ENCODE results near the gene MTMR6. TPM values are rescaled to one million over a fixed set of nuclear protein-coding genes. Genes with fewer than 3 reads are reported as not detected.

MTMR6 gene
- total RNA-seq, 1 donor from 2014 or later = 19.7 TPM

DNA sequence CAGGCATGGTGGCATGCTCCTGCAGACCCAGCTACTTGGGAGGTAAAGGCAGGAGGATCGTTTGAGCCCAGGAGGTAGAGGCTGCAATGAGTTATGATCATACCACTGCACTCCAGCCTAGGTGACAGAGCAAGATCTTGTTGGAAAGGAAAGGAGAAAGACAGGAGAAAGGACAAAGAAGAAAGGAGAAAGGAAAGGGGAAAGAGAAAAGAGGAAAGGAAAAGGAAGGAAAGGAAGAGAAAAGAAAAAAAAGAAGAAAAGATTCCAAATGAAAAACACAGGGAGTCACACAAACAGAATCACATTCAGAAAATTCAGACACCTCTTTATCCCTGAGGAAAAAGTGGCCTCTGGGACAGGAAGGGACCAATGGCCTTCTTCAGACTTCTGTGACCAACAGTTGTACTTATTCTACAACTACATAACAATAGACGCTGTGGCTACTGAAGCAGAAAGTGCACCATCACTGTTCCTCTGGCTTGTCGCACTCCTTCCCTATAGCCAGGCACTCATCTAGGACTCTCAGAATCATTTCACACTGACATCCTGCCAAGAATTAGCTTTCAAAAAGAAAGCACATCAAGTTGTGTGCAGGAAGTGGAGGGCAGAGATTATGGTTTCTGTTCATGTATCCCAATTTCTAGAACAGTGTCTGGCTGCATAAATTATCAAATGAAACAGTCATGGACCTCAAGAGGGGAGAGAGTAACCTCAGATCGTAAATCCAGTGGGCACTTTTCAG is 5.9 kb downstream of the MTMR6 start:
- intact Hi-C loops (cut with micrococcal nuclease) = loop anchor here (10.0 kb wide), 1 partner anchor 1907 kb away; no protein-coding TSS in a partner anchor

DNA sequence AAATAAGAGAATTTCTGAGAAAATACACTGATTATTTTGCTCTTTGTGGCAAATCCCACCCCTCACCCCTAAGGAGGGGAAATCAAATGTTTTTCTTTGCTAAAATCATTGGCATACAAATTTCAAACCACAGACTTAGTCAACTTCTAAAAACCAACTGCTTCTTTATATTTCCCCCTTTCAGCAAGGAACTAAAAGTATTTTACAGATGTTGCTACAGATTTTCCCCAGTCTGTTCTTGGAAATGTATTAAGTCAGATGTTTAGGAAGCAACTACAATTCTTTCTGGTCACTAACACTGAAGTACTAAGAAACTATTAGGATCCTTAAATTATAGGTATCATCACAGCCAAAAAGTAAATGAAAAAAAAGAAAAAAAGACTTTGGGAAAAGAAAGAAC is 6.9 kb downstream of the MTMR6 start:
- intact Hi-C loops (cut with micrococcal nuclease) = loop anchor here (10.0 kb wide), 1 partner anchor 1906 kb away; no protein-coding TSS in a partner anchor

DNA sequence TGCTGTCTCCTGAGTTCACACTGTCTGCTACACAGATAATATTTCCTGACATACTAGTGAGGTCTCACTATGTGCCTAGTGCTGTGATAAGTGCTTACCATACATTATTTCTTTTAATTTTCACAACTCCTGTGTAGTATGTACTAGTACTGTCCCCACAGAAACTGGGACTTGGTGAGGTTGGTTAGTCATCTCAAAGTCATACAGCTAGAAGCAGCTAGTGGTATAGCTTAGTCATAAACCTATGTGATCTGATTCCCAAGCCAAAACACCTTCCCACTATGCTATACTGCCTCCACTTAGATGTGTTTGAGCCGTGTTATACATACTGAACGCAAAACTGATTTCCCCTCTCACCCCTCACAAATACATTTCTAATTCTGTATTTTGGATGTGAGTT is 10.5 kb downstream of the MTMR6 start:
- intact Hi-C loops (cut with micrococcal nuclease) = no loop called here

DNA sequence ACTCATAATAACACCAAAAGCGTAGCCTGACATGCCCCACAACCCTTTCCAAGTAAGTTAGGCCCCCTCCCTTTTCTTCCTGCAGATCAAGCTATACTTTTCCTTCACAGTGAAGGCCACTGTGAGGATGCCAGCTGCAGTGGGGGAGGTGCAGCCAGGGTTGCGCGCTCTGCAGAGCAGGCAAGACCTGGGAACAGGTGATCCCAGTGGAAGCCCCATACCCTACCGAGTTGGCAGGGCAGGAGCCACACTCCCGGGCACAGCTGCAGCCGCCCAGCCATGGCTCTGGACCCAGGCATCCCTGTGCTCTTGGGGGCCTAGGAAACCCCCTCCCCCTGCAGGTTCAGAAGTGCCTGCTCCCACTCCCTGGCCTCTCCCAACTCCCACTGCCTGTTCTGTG is 18.7 kb downstream of the MTMR6 start:
- intact Hi-C loops (cut with micrococcal nuclease) = no loop called here

DNA sequence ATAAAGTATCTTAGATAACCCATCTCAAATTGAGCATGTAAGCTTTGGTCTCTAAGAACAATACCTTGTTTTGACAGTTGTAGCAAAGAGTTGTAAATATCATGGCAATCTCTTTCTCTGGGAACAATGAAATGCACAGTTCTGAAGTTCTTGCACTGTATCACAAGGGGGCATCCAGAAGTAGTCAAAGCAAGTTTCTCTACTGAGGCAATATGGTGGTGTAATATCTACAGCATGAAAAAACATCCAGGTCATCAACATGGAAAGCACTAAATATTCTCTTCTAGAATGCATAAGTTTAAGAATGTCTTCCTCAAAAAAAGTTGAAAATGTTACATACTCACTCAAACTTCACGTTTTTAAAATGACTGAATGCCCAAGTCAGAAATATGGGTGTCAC is 19.6 kb downstream of the MTMR6 start:
- intact Hi-C loops (cut with micrococcal nuclease) = no loop called here

DNA sequence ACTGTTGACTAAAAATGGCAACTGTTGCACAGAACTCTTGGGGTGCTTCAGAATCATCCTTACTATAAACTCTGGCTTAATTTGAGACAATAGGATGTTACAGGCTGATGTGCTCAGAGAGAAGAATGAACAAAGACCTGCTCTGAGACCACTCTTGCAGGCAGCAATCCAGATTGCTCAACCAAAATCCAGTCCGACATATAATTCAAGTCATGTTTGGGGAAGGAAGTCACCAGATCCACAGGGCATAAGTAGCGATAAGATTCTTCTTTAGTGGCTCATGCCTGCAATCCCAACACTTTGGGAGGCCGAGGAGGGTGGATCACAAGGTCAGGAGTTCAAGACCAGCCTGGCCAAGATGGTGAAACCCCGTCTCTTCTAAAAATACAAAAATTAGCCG is 20.6 kb downstream of the MTMR6 start:
- intact Hi-C loops (cut with micrococcal nuclease) = no loop called here

DNA sequence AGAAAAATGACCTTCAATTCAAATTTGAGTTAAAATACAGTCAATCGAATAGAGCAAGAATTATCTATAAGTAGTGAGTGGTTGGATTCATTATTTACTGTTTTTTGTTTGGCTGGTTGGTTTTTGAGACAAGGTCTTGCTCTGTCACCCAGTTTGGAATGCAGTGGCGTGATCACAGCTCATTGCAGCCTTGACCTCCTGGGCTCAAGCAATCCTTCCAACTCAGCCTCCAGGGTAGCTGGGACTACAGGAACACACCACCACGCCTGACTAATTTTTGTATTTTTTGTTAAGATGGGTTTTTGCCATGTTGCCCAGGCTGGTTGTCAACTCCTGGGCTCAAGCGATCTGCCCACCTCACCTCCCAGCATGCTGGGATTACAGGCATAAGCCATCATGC is 25.0 kb downstream of the MTMR6 start:
- intact Hi-C loops (cut with micrococcal nuclease) = no loop called here

DNA sequence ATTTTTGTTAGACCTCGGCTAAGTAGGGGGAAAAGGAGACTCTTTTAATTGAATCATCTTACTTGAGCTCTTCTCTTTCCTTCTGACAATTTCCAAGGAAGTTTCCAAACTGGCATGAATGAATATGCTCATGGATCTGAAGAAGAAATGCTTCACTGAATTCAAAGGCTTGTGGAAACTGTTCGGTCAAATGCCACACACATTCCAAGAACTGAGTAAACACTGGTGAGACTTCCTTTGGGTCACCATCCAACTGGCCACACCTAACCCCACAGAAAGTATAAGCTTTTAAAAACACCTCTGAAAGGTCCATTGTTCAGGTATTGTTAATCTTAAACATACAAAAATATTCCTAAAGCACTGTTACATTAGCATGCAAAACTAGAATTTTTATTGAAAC is 33.6 kb downstream of the MTMR6 start:
- intact Hi-C loops (cut with micrococcal nuclease) = no loop called here

DNA sequence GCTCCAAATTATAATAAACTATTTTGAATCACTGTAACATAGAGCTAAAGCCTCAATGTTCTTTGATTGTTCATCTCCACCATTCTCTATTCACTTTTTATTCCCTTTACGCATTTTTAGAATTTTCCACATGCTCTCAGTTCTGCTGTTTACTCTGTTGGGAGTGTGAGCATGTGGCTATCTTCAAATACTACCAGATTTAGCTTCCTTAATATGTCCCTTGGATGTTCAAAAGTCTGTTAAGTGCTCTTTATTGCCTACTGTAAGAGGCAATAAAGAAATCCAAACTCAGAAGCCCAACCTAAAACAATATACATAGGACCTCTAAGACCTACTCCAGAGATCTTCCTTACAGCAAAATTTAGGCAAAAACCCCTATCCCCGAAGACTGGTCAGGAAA is 34.5 kb downstream of the MTMR6 start:
- intact Hi-C loops (cut with micrococcal nuclease) = no loop called here

DNA sequence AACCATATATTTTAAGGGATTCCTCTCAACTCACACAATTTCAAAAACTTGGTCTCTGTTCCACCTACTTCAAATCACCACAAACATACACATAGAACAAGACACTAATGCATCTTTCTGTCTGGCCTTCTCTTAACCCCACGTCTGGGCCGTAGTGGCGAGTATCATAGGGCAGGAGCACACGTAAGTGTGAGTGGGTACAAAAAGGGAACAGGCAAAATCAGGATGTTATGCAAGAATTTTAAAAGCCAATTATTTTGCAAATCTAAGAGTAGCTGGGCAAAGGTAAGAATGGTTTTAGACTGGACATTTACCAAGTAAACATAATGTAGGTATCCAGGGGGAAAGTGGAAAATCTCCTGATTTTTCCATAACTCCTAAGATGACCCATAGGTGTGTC is 35.1 kb downstream of the MTMR6 start:
- intact Hi-C loops (cut with micrococcal nuclease) = no loop called here

DNA sequence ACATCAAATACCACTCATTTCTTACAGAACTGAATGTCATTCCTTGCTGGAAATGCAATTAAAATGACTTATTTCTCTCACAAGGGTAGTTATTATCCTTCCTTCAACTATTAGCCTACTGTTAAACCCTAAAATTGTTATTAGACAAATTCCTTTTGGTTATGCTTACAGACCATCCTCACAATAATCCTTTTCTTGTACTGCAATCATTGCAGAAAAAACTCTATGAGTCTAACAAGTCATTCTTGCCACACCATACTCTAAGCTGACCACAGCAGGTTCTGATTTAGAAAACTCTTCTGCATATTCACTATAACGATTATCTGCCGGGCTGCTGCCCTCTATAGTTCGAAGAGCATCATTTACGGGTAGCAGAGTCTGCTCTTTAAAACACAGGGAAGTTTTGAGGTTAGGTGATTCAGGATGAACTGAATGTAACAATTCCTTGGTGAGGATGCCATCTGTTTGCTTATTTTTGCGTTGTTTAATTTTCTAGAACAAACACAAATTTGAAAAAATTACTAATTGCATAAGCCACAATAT is 38.2 kb downstream of the MTMR6 start:
- intact Hi-C loops (cut with micrococcal nuclease) = loop anchor here (5.0 kb wide), 1 partner anchor 38 kb away; the partner anchor contains the start of gene MTMR6

DNA sequence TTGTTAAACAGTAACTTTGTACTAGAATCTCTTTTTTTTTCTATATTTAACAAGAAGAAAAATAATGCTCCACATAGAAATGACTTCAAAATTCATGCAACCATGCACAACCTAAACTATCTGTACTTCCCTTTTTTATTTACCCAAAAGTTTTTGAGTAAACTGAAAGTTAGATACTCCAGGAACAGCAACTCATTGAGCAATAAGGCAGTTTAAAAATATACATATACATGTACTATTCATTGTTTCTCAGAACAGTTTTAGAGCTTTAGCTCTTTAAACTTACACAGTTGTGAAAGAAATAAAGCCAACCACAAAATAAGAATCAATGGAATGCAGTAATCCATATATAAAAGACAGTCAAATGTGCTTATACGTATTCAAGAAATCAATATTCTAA is 39.2 kb downstream of the MTMR6 start:
- intact Hi-C loops (cut with micrococcal nuclease) = loop anchor here (5.0 kb wide), 1 partner anchor 39 kb away; the partner anchor contains the start of gene MTMR6

DNA sequence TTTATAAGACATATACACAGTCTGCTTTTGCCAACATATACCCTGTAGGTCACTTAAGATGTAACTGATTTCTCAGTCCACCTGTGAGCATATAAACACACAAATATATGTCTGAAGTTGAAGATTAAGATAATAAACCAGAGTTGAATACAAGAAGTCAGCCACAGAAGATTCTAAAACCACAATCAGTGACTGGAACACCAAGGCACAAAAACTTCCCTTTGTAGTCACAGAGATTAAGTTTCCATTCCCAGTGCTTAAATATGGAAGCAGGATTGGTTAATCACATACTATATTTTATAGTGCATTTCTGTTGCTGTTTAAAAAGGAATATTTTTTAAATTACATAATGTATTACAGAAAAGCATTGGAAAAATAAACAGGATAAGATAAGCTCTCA is 39.9 kb downstream of the MTMR6 start:
- intact Hi-C loops (cut with micrococcal nuclease) = loop anchor here (5.0 kb wide), 1 partner anchor 40 kb away; the partner anchor contains the start of gene MTMR6

DNA sequence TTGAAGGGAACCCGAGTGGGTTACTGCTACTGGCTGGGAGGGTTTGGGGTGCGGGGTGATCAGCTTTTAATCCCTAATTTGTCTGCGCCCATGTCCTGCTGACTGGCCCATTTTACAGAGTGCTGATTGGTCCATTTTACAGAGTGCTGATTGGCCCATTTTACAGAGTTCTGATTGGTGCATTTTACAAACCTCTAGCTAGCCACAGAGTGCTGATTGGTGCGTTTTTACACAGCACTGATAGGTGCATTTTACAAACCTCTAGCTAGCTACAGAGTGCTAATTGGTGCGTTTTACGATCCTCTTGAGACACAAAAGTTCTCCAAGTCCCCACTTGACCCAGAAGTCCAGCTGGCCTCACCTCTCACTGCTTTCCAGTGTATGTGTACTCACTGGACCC is 43.2 kb downstream of the MTMR6 start:
- intact Hi-C loops (cut with micrococcal nuclease) = no loop called here

DNA sequence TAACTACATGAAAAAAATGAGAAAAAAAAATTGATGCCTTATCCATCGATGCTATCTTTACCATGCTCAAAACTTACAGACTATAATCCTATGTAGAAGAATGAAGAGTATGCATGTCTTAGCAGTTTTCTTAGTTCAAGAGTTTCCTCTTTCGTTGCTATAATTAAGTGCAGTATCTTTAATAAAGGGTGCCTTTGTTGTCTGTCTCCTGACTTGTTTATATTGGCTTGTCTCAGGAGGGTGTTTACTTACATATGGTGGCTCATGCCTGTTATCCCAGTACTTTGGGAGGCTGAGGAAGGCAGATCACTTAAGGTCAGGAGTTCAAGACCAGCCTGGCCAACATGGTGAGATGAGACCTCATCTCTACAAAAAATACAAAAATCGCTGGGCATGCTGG is 44.3 kb downstream of the MTMR6 start:
- intact Hi-C loops (cut with micrococcal nuclease) = no loop called here

DNA sequence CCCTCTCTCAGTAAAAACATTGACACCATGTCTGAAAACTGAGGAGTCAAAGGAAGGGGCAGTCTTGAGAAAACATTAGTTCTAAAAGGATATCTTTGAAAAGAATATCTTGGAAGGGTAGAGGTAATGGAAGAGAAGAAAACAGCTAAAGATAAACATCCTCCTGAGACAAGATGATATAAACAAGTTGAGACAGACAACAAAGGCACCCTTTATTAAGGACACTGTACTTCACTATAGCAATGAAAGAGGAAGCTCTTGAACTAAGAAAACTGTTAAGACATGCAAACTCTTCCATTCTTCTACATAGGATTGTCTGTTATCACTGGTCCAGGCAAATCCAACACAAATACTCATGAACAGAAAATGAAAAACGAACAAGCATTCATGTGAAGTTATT is 46.3 kb downstream of the MTMR6 start:
- intact Hi-C loops (cut with micrococcal nuclease) = no loop called here

DNA sequence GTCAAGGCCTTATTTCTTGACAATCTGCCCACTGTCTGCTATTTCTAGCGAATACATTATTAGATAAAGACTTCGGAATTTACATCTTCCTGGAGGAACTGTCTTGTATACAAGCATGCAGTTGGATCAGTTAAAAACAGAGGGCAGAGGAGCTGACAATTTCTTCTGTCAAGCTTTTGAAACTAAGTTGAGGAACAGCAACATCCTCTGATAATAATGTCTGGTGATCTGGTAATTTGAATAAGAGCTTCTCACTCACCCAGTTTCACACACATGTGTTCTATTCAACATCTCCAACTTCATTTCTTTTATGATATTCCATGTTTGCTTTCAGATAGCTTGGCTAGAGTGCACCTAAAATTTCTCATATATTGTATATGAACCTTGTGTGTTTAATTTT is 50.2 kb downstream of the MTMR6 start:
- intact Hi-C loops (cut with micrococcal nuclease) = no loop called here

DNA sequence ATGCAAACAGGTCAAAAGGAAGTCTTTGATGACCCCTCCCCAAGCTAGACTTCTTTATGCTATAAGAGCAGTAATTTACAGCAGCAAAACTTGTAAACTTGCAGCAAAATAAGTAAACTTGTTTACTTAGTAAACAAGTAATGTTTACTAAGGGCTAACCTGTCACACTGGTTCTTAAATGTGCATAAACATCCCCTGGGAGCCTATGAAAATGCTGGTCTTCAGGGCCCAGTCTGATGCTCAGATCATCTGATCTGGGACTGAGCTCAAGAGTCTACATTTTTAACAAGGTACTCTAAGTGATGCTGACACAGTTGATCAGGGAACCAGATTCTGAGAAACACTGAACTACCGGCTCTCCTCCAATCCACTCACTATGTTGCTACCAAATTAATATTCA is 53.4 kb downstream of the MTMR6 start:
- intact Hi-C loops (cut with micrococcal nuclease) = loop anchor here (5.0 kb wide), 1 partner anchor 143 kb away; no protein-coding TSS in a partner anchor

DNA sequence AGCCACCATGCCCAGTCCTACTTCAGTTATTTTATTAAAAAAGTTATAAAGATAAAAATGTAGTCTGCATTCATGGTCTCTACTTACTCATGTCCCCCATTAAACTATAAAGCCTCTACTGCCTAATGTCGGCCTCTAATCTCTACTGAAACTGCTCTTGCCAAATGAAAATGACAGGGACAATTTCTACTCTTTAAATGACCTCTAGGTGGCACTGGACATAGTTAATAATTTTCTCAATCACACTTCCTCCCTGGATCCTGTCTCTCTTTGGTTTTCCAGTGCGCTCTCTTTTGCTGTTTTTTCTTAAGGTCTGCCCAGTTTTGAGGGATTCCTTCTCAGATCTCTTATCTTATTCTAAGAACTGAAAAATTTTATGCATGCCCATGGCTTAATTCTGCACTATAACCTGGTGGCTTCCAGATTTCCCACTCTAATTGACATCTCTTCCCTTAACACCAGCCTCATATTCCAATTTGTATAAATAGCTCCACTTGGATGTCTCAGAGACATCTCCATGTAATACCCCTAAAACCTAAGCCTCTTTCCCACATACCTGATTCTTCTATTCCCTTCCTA is 54.3 kb downstream of the MTMR6 start:
- intact Hi-C loops (cut with micrococcal nuclease) = loop anchor here (5.0 kb wide), 1 partner anchor 144 kb away; no protein-coding TSS in a partner anchor

DNA sequence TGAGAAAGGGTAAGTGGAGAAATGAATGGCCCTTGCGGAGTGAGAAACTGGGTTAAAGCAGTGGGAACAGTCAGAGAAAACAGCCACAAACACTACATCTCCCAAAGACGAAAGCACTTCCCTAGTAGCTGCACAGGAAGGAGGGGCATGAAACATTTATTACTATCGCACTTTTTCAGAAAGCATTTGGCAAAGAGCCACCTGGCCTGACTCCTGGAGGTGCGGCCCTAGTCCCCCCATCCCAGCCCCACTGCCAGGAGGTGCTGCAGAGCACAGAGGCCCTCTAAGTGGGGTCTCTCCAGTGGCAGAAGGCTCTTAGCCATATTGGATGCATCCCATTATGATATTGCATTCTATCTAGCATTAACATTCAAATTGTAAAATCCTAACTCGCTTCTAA is 55.8 kb downstream of the MTMR6 start:
- intact Hi-C loops (cut with micrococcal nuclease) = loop anchor here (5.0 kb wide), 1 partner anchor 146 kb away; no protein-coding TSS in a partner anchor

DNA sequence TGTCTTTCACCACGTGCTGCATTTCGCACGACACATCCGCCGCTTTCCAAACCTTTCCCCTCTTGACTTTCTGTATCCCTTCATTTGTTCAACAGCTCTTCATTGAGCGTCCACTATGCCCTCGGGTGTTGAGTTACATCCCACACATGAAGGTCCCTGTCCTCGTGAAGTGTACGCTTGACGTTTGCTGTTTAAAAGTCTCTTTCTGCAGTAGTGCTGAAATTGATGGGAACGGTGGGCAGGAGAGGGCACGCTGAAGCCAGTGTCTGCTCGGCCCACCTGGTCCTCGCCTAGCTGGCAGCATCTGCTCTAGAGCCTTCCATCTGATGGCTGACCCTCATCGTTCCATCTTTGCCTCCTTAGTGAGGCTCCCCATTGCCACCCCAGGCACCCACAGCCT is 59.6 kb downstream of the MTMR6 start:
- intact Hi-C loops (cut with micrococcal nuclease) = no loop called here

DNA sequence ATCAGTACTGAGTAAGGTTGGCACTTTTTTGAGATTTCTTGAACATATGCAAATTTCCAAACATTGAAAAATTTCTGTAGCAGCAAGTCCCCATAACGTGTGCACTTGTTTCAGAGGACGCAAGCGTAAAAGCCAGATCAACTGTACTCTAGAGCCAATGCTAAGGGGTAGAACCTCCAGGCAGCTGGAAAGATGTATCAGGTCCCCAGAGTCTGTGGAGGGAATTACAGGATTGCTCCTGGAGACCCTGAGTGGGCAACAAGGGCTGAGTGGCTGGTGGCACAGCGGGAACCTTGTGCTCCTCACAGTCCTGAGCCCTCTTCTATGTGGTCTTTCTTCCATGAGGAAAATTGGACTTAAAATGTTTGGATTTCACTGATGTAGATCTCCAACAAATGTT is 61.3 kb downstream of the MTMR6 start:
- intact Hi-C loops (cut with micrococcal nuclease) = no loop called here

DNA sequence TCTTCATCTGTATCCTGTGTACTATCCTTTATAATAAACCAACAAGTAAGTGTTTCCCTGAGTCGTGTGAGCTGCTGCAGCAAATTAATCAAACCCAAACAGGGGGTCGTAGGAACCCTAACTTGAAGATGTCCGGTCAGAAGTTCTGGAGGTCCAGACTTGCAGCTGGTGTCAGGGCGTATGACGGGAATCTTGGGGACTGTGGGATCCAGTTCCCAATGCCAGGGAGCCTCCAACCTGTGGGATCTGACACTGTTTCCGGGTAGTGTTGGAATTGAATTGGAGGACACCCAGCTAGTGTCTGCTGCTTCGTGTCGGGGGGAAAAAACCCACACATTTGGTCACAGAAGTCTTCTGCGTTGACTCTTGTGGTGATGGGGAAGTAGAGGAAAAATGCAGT is 63.1 kb downstream of the MTMR6 start:
- intact Hi-C loops (cut with micrococcal nuclease) = no loop called here

Data from T-helper 2 cell treated with Interferon-gamma antibody and Interleukin-4, amounts not matched to agents 100 ng/mL and 5 ng/mL, for 36 hours (primary cell).